Measurements from ENCODE around the gene NAXD. TPM values are rescaled to one million over a fixed set of nuclear protein-coding genes. Genes with fewer than 3 reads are reported as not detected.

The NAXD gene
- total RNA-seq, 1 donor from 2014 or later, result 41.2 TPM

- Mint-ChIP-seq H3K4me1 (ENCODE audit: low read depth, unreplicated experiment) (peaks cover 34% of the 10 kb centered on the region), H3K27me3 (ENCODE audit: unreplicated experiment) (peaks cover 2% of the 10 kb centered on the region), H3K36me3 (ENCODE audit: unreplicated experiment) (peaks cover 5% of the 10 kb centered on the region), H3K9me3 (ENCODE audit: unreplicated experiment) (peaks cover 2% of the 10 kb centered on the region), H3K27ac (ENCODE audit: unreplicated experiment) (peak overlapping the region; percentile 81), H3K4me3 (ENCODE audit: unreplicated experiment) (no peak overlapping the region)
- DNase-seq, result no peak
- no peak for TF ChIP-seq CTCF (IDR thresholded peaks at IDR 0.05; ENCODE audit: partially characterized antibody, unreplicated experiment)
Measured at GRCh38 chr13:110624766-110625756, 9.7 kb downstream of the NAXD start.

GRCh38 chr13:110625771-110626321, 10.5 kb downstream of the NAXD start:
- peaks cover 5% of the 10 kb centered on the region for H3K36me3 Mint-ChIP-seq (ENCODE audit: unreplicated experiment)
- peaks cover 2% of the 10 kb centered on the region for H3K9me3 Mint-ChIP-seq (ENCODE audit: unreplicated experiment)
- peaks cover 36% of the 10 kb centered on the region for H3K4me1 Mint-ChIP-seq (ENCODE audit: low read depth, unreplicated experiment)
- no peak for DNase-seq
- H3K27ac Mint-ChIP-seq (ENCODE audit: unreplicated experiment), result peak overlapping the region; percentile 81
- TF ChIP-seq CTCF (IDR thresholded peaks at IDR 0.05; ENCODE audit: partially characterized antibody, unreplicated experiment), result no peak
- H3K4me3 Mint-ChIP-seq (ENCODE audit: unreplicated experiment), result no peak overlapping the region
- peaks cover 2% of the 10 kb centered on the region for H3K27me3 Mint-ChIP-seq (ENCODE audit: unreplicated experiment)

- peaks cover 5% of the 10 kb centered on the region for H3K36me3 Mint-ChIP-seq (ENCODE audit: unreplicated experiment)
- H3K27ac Mint-ChIP-seq (ENCODE audit: unreplicated experiment), result no peak overlapping the region
- no peak for DNase-seq
- no peak overlapping the region for H3K4me3 Mint-ChIP-seq (ENCODE audit: unreplicated experiment)
- peaks cover 37% of the 10 kb centered on the region for H3K4me1 Mint-ChIP-seq (ENCODE audit: low read depth, unreplicated experiment)
- H3K9me3 Mint-ChIP-seq (ENCODE audit: unreplicated experiment), result peaks cover 2% of the 10 kb centered on the region
- no peak for TF ChIP-seq CTCF (IDR thresholded peaks at IDR 0.05; ENCODE audit: partially characterized antibody, unreplicated experiment)
- H3K27me3 Mint-ChIP-seq (ENCODE audit: unreplicated experiment), result peaks cover 2% of the 10 kb centered on the region
Measured at GRCh38 chr13:110626521-110626920, 11.2 kb downstream of the NAXD start.

- peaks cover 5% of the 10 kb centered on the region for H3K36me3 Mint-ChIP-seq (ENCODE audit: unreplicated experiment)
- peak overlapping the region; percentile 3 for H3K4me3 Mint-ChIP-seq (ENCODE audit: unreplicated experiment)
- no peak for DNase-seq
- H3K27ac Mint-ChIP-seq (ENCODE audit: unreplicated experiment), result peak overlapping the region; percentile 18
- peaks cover 2% of the 10 kb centered on the region for H3K27me3 Mint-ChIP-seq (ENCODE audit: unreplicated experiment)
- TF ChIP-seq CTCF (IDR thresholded peaks at IDR 0.05; ENCODE audit: partially characterized antibody, unreplicated experiment), result no peak
- H3K4me1 Mint-ChIP-seq (ENCODE audit: low read depth, unreplicated experiment), result peaks cover 37% of the 10 kb centered on the region
- H3K9me3 Mint-ChIP-seq (ENCODE audit: unreplicated experiment), result peaks cover 2% of the 10 kb centered on the region
Measured at GRCh38 chr13:110627351-110627750, 12.0 kb downstream of the NAXD start.
